ENCODE results near the gene BCAR3.

DNA sequence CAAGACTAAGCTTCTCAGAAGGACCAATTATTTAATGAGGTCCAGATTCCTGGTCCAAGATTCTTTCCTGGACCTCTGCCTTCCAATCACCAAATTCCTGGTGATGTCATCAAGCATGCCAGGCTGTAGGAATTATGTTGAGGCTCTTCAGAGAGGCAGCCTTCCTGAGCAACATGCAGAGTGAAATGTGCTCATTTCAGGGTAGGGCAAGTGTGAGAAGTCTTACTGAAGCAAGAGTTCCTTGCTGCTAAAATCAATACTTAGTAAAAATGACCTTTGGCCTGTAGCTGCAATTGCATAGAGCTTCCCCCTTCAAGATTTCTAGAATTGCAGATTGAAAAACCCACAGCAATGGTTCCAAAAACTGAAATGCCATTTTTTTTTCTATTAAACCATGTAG is 31.7 kb upstream of the BCAR3 start:
- TF ChIP-seq POLR2A (IDR thresholded peaks at IDR 0.05; ENCODE audit: low read depth, low read length) (no peak), POLR2AphosphoS5 (IDR thresholded peaks at IDR 0.05; ENCODE audit: low read depth, low read length) (no peak)

All from GM12892 (cell line).